HS-5 (cell line): Measurements from ENCODE around the gene SDC1.

Source experiments
- DNase-seq: peaks from one replicate; pipeline ENCODE4 v3.0.0-alpha.2; 2012; ENCODE audit warnings: low read depth

SDC1 gene

GRCh38 chr2:20213651-20214565 lies 11.0 kb downstream of the SDC1 start:
- DNase-seq, result no peak

- no peak for DNase-seq
These were observed 11.9 kb downstream of the SDC1 start for GRCh38 chr2:20212871-20213503.

- no peak for DNase-seq
These were observed 12.5 kb downstream of the SDC1 start for GRCh38 chr2:20212459-20212870.

- DNase-seq, result no peak
These were observed 13.0 kb downstream of the SDC1 start for GRCh38 chr2:20211860-20212458.

GRCh38 chr2:20211420-20211819 lies 13.5 kb downstream of the SDC1 start:
- no peak for DNase-seq

- no peak for DNase-seq
These were observed 14.5 kb downstream of the SDC1 start for GRCh38 chr2:20210462-20210861.

GRCh38 chr2:20209373-20210109 lies 15.4 kb downstream of the SDC1 start:
- DNase-seq, result no peak

- DNase-seq, result no peak
These were observed 16.5 kb downstream of the SDC1 start for GRCh38 chr2:20208476-20208859.

- DNase-seq, result no peak
These were observed 17.9 kb downstream of the SDC1 start for GRCh38 chr2:20207051-20207450.

- DNase-seq, result no peak
These were observed 18.9 kb downstream of the SDC1 start for GRCh38 chr2:20205915-20206524.

- DNase-seq, result no peak
These were observed 19.9 kb downstream of the SDC1 start for GRCh38 chr2:20205069-20205468.

GRCh38 chr2:20203521-20204225 lies 21.3 kb downstream of the SDC1 start:
- DNase-seq, result no peak

- no peak for DNase-seq
These were observed 21.9 kb downstream of the SDC1 start for GRCh38 chr2:20203072-20203471.

GRCh38 chr2:20201671-20202070 lies 23.3 kb downstream of the SDC1 start:
- no peak for DNase-seq

- no peak for DNase-seq
These were observed 24.0 kb downstream of the SDC1 start for GRCh38 chr2:20200697-20201555.

- DNase-seq, result no peak
These were observed 25.2 kb downstream of the SDC1 start for GRCh38 chr2:20199633-20200270.

GRCh38 chr2:20198796-20199632 lies 25.9 kb downstream of the SDC1 start:
- DNase-seq, result no peak

GRCh38 chr2:20198001-20198400 lies 26.9 kb downstream of the SDC1 start:
- no peak for DNase-seq

GRCh38 chr2:20197192-20197591 lies 27.7 kb downstream of the SDC1 start:
- no peak for DNase-seq
